Panc1 (cell line): ENCODE results near the gene ZMYM4. TPM values are rescaled to one million over a fixed set of nuclear protein-coding genes. Genes with fewer than 3 reads are reported as not detected.
"Not testable (repeated sequence)": the region's sequence is repeated elsewhere in the genome, so short reads cannot be mapped to it uniquely, and the experiment has no call there.

ENCODE experiments used
- ATAC-seq: fragments of 200-7000 bp; cut with Tn5 transposase; 2 replicates; pipeline ENCODE4 v1.9.1; 2020; ENCODE audit warnings: mild to moderate bottlenecking, moderate library complexity
- BruUV-seq: library from RNA; stranded (reverse); fragments of 400-500 nt; replicated peaks from 2 replicates; lab custom pipeline; 2021; lab: Mats Ljungman, UMichigan
- CTCF ChIA-PET: fragments of 300-600 bp; sonication (Branson Sonifier 250); formaldehyde crosslinking; loops from one replicate; lab custom pipeline; 2022; ENCODE audit warnings: antibody characterized with exemption; lab: Charles Lee
- POLR2A ChIA-PET: fragments of 300-600 bp; sonication (Branson Sonifier 250); formaldehyde crosslinking; loops from one replicate; lab custom pipeline; 2022; ENCODE audit warnings: antibody characterized with exemption; lab: Charles Lee
- DNase-seq: peaks from one replicate; pipeline ENCODE4 v3.0.0-alpha.2; 2010; ENCODE audit warnings: low read depth, low spot score
- H3K27ac ChIP-seq: 2 replicates; pipeline ENCODE4 v1.5.1; 2011; ENCODE audit warnings: mild to moderate bottlenecking, low read length, inconsistent platforms
- H3K27me3 ChIP-seq: fragments of 200-500 bp; sonication (Bioruptor generic); 2 replicates; pipeline ENCODE4 v1.6.0; 2014; ENCODE audit warnings: low read length, inconsistent platforms; ENCODE audit not compliant: control insufficient read depth, insufficient read depth
- H3K36me3 ChIP-seq: fragments of 200-500 bp; sonication (Bioruptor generic); 2 replicates; pipeline ENCODE4 v1.5.1; 2014; ENCODE audit warnings: inconsistent platforms, mild to moderate bottlenecking, low read length, moderate library complexity; ENCODE audit not compliant: control insufficient read depth, insufficient read depth
- H3K4me1 ChIP-seq: 2 replicates; pipeline ENCODE4 v1.5.1; 2011; ENCODE audit warnings: inconsistent platforms, mild to moderate bottlenecking, low read length, moderate library complexity; ENCODE audit not compliant: control insufficient read depth, insufficient read depth
- H3K4me3 ChIP-seq, 2 experiments: 2 replicates each; pipeline ENCODE4 v1.5.1; 2011 to 2012; ENCODE audit warnings: low read depth in 2 of 2, low read length in 2 of 2, mild to moderate bottlenecking in 2 of 2, inconsistent platforms in 1 of 2, moderate library complexity in 1 of 2
- H3K9me3 ChIP-seq: fragments of 200-500 bp; sonication (Bioruptor generic); 2 replicates; pipeline ENCODE4 v1.5.1; 2014; ENCODE audit warnings: low read depth, mild to moderate bottlenecking, inconsistent platforms, low read length, moderate library complexity; ENCODE audit not compliant: control insufficient read depth, insufficient read depth
- CTCF ChIP-seq: fragments of 450-650 bp; IDR thresholded peaks from 2 replicates; pipeline ENCODE4 v1.5.1; 2017; ENCODE audit warnings: mild to moderate bottlenecking
- POLR2AphosphoS5 ChIP-seq: IDR thresholded peaks from 2 replicates; pipeline ENCODE4 v1.6.1; 2012; ENCODE audit warnings: mild to moderate bottlenecking, low read depth, low read length, moderate library complexity
- SIN3A ChIP-seq: IDR thresholded peaks from 2 replicates; pipeline ENCODE4 v1.6.1; 2012; ENCODE audit warnings: low read depth, mild to moderate bottlenecking, low read length, moderate library complexity, borderline replicate concordance; ENCODE audit not compliant: insufficient read depth
- TCF7L2 ChIP-seq: IDR thresholded peaks from 2 replicates; pipeline ENCODE4 v1.6.1; 2011; ENCODE audit warnings: mild to moderate bottlenecking, low read depth, low read length, inconsistent platforms
- in situ Hi-C: cut with HindIII; loops from 2 replicates; pipeline ENCODE4 v1.10.0; 2016; ENCODE audit warnings: low sequenced_read_pairs, low pct_unique_long_range_greater_than_20kb
- intact Hi-C: fragments of 100-400 bp; cut with micrococcal nuclease; formaldehyde crosslinking; loops from one replicate; pipeline ENCODE4 v1.10.0; 2022; ENCODE audit not compliant: unreplicated experiment
- total RNA-seq: library from RNA; stranded (reverse); gene quantifications from one replicate; pipeline ENCODE4 v1.2.1, GENCODE V29; 2021; ENCODE audit not compliant: unreplicated experiment
- TF ChIP-seq, protein P1 (sequence below), 2 experiments: IDR thresholded peaks; 2 replicates each; pipeline ENCODE4 v1.6.1; 2011 to 2012; ENCODE audit warnings: low read depth in 2 of 2, control low read depth in 1 of 2, low read length in 1 of 2, mild to moderate bottlenecking in 1 of 2, moderate library complexity in 1 of 2; ENCODE audit not compliant: insufficient read depth in 1 of 2

ZMYM4 gene
- total RNA-seq, 1 experiment from 2014 or later = 82.2 TPM

DNA sequence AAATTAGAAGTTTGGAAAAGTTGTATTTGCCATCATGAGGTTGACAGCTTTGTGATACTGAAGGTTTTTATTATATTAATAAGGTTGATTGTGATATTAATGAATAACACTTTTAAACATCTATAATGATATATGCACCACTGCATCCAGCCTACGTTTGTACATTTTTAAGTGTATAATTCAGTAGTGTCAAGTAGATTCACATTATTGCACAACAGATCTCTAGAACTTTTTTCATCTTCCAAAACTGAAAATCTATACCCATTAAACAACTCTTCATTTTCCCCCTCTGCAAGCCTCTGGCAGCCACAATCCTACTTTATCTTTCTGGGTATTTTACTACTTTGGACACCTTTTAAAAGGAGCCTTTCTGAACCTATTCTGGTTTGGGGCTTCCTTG is 37.2 kb upstream of the ZMYM4 start:
- TF ChIP-seq CTCF = no peak
- TF ChIP-seq, protein P1, sequence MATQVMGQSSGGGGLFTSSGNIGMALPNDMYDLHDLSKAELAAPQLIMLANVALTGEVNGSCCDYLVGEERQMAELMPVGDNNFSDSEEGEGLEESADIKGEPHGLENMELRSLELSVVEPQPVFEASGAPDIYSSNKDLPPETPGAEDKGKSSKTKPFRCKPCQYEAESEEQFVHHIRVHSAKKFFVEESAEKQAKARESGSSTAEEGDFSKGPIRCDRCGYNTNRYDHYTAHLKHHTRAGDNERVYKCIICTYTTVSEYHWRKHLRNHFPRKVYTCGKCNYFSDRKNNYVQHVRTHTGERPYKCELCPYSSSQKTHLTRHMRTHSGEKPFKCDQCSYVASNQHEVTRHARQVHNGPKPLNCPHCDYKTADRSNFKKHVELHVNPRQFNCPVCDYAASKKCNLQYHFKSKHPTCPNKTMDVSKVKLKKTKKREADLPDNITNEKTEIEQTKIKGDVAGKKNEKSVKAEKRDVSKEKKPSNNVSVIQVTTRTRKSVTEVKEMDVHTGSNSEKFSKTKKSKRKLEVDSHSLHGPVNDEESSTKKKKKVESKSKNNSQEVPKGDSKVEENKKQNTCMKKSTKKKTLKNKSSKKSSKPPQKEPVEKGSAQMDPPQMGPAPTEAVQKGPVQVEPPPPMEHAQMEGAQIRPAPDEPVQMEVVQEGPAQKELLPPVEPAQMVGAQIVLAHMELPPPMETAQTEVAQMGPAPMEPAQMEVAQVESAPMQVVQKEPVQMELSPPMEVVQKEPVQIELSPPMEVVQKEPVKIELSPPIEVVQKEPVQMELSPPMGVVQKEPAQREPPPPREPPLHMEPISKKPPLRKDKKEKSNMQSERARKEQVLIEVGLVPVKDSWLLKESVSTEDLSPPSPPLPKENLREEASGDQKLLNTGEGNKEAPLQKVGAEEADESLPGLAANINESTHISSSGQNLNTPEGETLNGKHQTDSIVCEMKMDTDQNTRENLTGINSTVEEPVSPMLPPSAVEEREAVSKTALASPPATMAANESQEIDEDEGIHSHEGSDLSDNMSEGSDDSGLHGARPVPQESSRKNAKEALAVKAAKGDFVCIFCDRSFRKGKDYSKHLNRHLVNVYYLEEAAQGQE (IDR thresholded peaks at IDR 0.05; ENCODE audit: insufficient read depth in 1 of 2, low read depth in 2 of 2, low read length in 1 of 2) = no peak
- TF ChIP-seq SIN3A = no peak
- no peak for TF ChIP-seq TCF7L2
- TF ChIP-seq POLR2AphosphoS5 = no peak
- Histone ChIP-seq H3K36me3 (no peaks in the 10 kb centered on the region), H3K9me3 (no peaks in the 10 kb centered on the region), H3K27me3 (no peaks in the 10 kb centered on the region), H3K27ac (no peak overlapping the region), H3K4me3 (no peak overlapping the region), H3K4me1 (no peaks in the 10 kb centered on the region)
- BruUV-seq = no TSS peak
- no peak for ATAC-seq
- intact Hi-C loops = no loop called here
- POLR2A ChIA-PET = no interaction called here
- DNase-seq = no peak
- CTCF ChIA-PET = no interaction called here
- in situ Hi-C loops = no loop called here

GRCh38 chr1:35236772-35237171 is 31.7 kb upstream of the ZMYM4 start:
- POLR2A ChIA-PET, H3K4me1 ChIP-seq, BruUV-seq, H3K27ac ChIP-seq, DNase-seq, CTCF ChIA-PET, H3K9me3 ChIP-seq, ATAC-seq, H3K36me3 ChIP-seq, intact Hi-C loops, H3K4me3 ChIP-seq, in situ Hi-C loops, H3K27me3 ChIP-seq: not testable (repeated sequence)

DNA sequence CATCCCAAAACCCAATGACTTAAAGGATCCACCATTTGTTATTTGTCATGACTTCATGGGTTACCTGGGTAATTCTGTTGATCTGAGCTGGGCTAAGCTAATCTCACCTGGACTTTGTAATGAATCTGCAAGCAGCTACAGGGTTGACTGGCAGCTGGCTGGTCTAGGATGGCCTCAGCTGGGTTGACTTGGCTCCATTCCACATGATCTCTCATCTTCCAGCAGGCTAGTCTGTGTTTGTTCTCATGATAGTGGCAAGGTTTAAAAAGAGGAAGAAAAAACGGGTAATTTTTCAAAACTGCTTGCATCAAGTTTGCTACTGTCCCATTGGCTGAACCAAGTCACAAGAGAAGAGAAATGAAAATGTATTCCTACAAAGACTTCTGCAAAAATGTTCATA is 24.8 kb upstream of the ZMYM4 start:
- POLR2A ChIA-PET = no interaction called here
- Histone ChIP-seq H3K27me3 (no peaks in the 10 kb centered on the region), H3K36me3 (no peaks in the 10 kb centered on the region), H3K27ac (no peak overlapping the region), H3K4me3 (no peak overlapping the region), H3K4me1 (no peaks in the 10 kb centered on the region), H3K9me3 (no peaks in the 10 kb centered on the region)
- DNase-seq (no peak), ATAC-seq (no peak)
- CTCF ChIA-PET = no interaction called here
- intact Hi-C loops (no loop called here), in situ Hi-C loops (no loop called here)
- no peak for TF ChIP-seq TCF7L2
- no peak for TF ChIP-seq SIN3A
- TF ChIP-seq, protein P1 (IDR thresholded peaks at IDR 0.05; ENCODE audit: insufficient read depth in 1 of 2, low read depth in 2 of 2, low read length in 1 of 2) = no peak
- TF ChIP-seq CTCF = no peak
- no peak for TF ChIP-seq POLR2AphosphoS5
- BruUV-seq = no TSS peak
